Islet of Langerhans (tissue), 1 donor: Measurements from ENCODE around the gene DHRS7C.

Source experiments
- FAIRE-seq: peaks from one replicate; lab custom pipeline; 2011; peaks lifted over from hg19 to GRCh38; lab: Jason Lieb, UNC

DHRS7C gene

GRCh38 chr17:9790889-9791876, at the start of gene DHRS7C:
Gene DHRS7C, minus strand, starts transcription at chr17:9791592. Its CDS starts 308 bp downstream, at chr17:9791284.
- no peak for FAIRE-seq

GRCh38 chr17:9839433-9839832, 48.0 kb upstream of the DHRS7C start:
- no peak for FAIRE-seq

- FAIRE-seq = no peak
These were observed 46.4 kb upstream of the DHRS7C start for GRCh38 chr17:9837551-9838471.

GRCh38 chr17:9833922-9834321, 42.5 kb upstream of the DHRS7C start:
- FAIRE-seq = no peak

- FAIRE-seq = no peak
These were observed 39.3 kb upstream of the DHRS7C start for GRCh38 chr17:9830711-9831110.

GRCh38 chr17:9829343-9829742, 38.0 kb upstream of the DHRS7C start:
- FAIRE-seq = no peak

- no peak for FAIRE-seq
These were observed 37.2 kb upstream of the DHRS7C start for GRCh38 chr17:9828296-9829295.

- FAIRE-seq = no peak
These were observed 34.3 kb upstream of the DHRS7C start, which contains the start of gene GLP2R for GRCh38 chr17:9825641-9826150. Gene GLP2R, plus strand, starts transcription at chr17:9825924. Its CDS starts 140 bp downstream, at chr17:9826064.

- FAIRE-seq = no peak
These were observed 33.5 kb upstream of the DHRS7C start for GRCh38 chr17:9824797-9825338.

GRCh38 chr17:9824094-9824493, 32.7 kb upstream of the DHRS7C start:
- no peak for FAIRE-seq

GRCh38 chr17:9821921-9822320, 30.5 kb upstream of the DHRS7C start, which contains the start of gene GSG1L2:
Gene GSG1L2, minus strand, starts transcription at chr17:9822079. Its CDS starts 8 bp downstream, at chr17:9822071.
- FAIRE-seq = no peak

- FAIRE-seq = no peak
These were observed 29.1 kb upstream of the DHRS7C start for GRCh38 chr17:9820448-9820847.

- FAIRE-seq = no peak
These were observed 27.4 kb upstream of the DHRS7C start for GRCh38 chr17:9818760-9819159.

GRCh38 chr17:9817086-9817485, 25.7 kb upstream of the DHRS7C start:
- FAIRE-seq = peak; percentile 9

- no peak for FAIRE-seq
These were observed 25.1 kb upstream of the DHRS7C start for GRCh38 chr17:9816472-9816871.

GRCh38 chr17:9814337-9814945, 23.0 kb upstream of the DHRS7C start:
- FAIRE-seq = no peak

GRCh38 chr17:9813166-9813565, 21.8 kb upstream of the DHRS7C start:
- no peak for FAIRE-seq

GRCh38 chr17:9811537-9811936, 20.1 kb upstream of the DHRS7C start:
- no peak for FAIRE-seq

GRCh38 chr17:9811086-9811485, 19.7 kb upstream of the DHRS7C start:
- FAIRE-seq = no peak
